ENCODE measurements around the gene DCAF17. TPM values are rescaled to one million over a fixed set of nuclear protein-coding genes. Genes with fewer than 3 reads are reported as not detected.

Gene DCAF17
- polyA plus RNA-seq, 1 donor from 2014 or later, result 20.3 TPM

- Histone ChIP-seq H2AFZ (ENCODE audit: low read depth, low read length) (no peak overlapping the region), H3K36me3 (ENCODE audit: insufficient read depth, low read length) (no peaks in the 10 kb centered on the region), H4K20me1 (ENCODE audit: insufficient read depth) (no peaks in the 10 kb centered on the region), H3K27ac (ENCODE audit: low read length) (no peak overlapping the region), H3K4me3 (ENCODE audit: low read length) (no peak overlapping the region), H3K9me2 (ENCODE audit: insufficient read depth, low read length) (no peaks in the 10 kb centered on the region), H3K79me2 (replicated peaks; ENCODE audit: insufficient read depth, low read length) (no peaks in the 10 kb centered on the region), H3K9ac (ENCODE audit: low read length) (no peak overlapping the region), H3K4me2 (ENCODE audit: low read length) (no peak overlapping the region), H3K9me3 (ENCODE audit: low read length) (no peaks in the 10 kb centered on the region), H3K27me3 (ENCODE audit: insufficient read depth, low read depth, low read length) (no peaks in the 10 kb centered on the region), H3F3A (ENCODE audit: insufficient read depth, low read length, poor library complexity, severe bottlenecking) (no peaks in the 10 kb centered on the region)
- TF ChIP-seq RAD21 (conservative IDR thresholded peaks at IDR 0.05) (no peak), REST (IDR thresholded peaks at IDR 0.05; ENCODE audit: borderline replicate concordance) (no peak), TAF1 (IDR thresholded peaks at IDR 0.05; ENCODE audit: low read depth) (no peak), EZH2 (IDR thresholded peaks at IDR 0.05; ENCODE audit: borderline replicate concordance, insufficient read depth, low read length, poor library complexity, severe bottlenecking) (no peak), CTCF (IDR thresholded peaks at IDR 0.05; ENCODE audit: poor library complexity, severe bottlenecking) (no peak), MXI1 (conservative IDR thresholded peaks at IDR 0.05; ENCODE audit: poor library complexity, severe bottlenecking) (no peak), SMC3 (conservative IDR thresholded peaks at IDR 0.05; ENCODE audit: poor library complexity) (no peak), POLR2AphosphoS5 (IDR thresholded peaks at IDR 0.05) (no peak), EP300 (conservative IDR thresholded peaks at IDR 0.05; ENCODE audit: poor library complexity, severe bottlenecking) (no peak)
Observed at GRCh38 chr2:171401947-171402346, 32.1 kb upstream of the DCAF17 start.

- no peaks in the 10 kb centered on the region for H3K9me2 ChIP-seq (ENCODE audit: insufficient read depth, low read length)
- no peaks in the 10 kb centered on the region for H3K36me3 ChIP-seq (ENCODE audit: insufficient read depth, low read length)
- TF ChIP-seq EZH2 (IDR thresholded peaks at IDR 0.05; ENCODE audit: borderline replicate concordance, insufficient read depth, low read length, poor library complexity, severe bottlenecking), result no peak
- no peak for TF ChIP-seq MXI1 (conservative IDR thresholded peaks at IDR 0.05; ENCODE audit: poor library complexity, severe bottlenecking)
- no peak overlapping the region for H3K9ac ChIP-seq (ENCODE audit: low read length)
- no peaks in the 10 kb centered on the region for H4K20me1 ChIP-seq (ENCODE audit: insufficient read depth)
- H3K9me3 ChIP-seq (ENCODE audit: low read length), result no peaks in the 10 kb centered on the region
- H3F3A ChIP-seq (ENCODE audit: insufficient read depth, low read length, poor library complexity, severe bottlenecking), result no peaks in the 10 kb centered on the region
- no peak overlapping the region for H2AFZ ChIP-seq (ENCODE audit: low read depth, low read length)
- H3K27me3 ChIP-seq (ENCODE audit: insufficient read depth, low read depth, low read length), result no peaks in the 10 kb centered on the region
- no peak overlapping the region for H3K4me3 ChIP-seq (ENCODE audit: low read length)
- no peaks in the 10 kb centered on the region for H3K79me2 ChIP-seq (replicated peaks; ENCODE audit: insufficient read depth, low read length)
- no peak overlapping the region for H3K27ac ChIP-seq (ENCODE audit: low read length)
- H3K4me2 ChIP-seq (ENCODE audit: low read length), result no peak overlapping the region
Observed at GRCh38 chr2:171402906-171403580, 31.0 kb upstream of the DCAF17 start.
